SU-DHL-6 (cell line): Measurements from ENCODE around the gene EXOC7.

Experiments used
- EZH2phosphoT487 ChIP-seq: fragments of 200-600 bp; sonication (generic), shearing (Covaris generic); conservative IDR thresholded peaks from 2 replicates; pipeline ENCODE4 v1.6.1; 2018; ENCODE audit warnings: mild to moderate bottlenecking, antibody characterized with exemption, low read length, moderate library complexity, mixed read lengths
- TF ChIP-seq, protein P1 (sequence below): fragments of 200-600 bp; sonication (generic); IDR thresholded peaks from one replicate; pipeline ENCODE4 v1.5.1; 2017; ENCODE audit warnings: antibody characterized with exemption, mild to moderate bottlenecking, low read length, moderate library complexity; ENCODE audit not compliant: insufficient read depth, poor library complexity, severe bottlenecking

DNA sequence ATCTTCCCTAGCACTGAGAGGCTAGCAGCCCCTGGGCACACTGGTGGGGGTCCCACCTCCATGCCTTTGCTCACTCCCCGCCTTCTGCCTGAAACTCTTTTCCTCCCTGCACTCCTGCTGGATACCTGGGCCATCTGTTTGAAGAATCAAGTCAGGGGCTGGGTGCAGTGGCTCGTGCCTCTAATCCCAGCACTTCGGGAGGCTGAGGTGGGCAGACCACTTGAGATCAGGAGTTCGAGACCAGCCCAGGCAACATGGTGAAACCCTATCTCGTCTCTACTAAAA, 21.7 kb upstream of the EXOC7 start:
- TF ChIP-seq, protein P1, sequence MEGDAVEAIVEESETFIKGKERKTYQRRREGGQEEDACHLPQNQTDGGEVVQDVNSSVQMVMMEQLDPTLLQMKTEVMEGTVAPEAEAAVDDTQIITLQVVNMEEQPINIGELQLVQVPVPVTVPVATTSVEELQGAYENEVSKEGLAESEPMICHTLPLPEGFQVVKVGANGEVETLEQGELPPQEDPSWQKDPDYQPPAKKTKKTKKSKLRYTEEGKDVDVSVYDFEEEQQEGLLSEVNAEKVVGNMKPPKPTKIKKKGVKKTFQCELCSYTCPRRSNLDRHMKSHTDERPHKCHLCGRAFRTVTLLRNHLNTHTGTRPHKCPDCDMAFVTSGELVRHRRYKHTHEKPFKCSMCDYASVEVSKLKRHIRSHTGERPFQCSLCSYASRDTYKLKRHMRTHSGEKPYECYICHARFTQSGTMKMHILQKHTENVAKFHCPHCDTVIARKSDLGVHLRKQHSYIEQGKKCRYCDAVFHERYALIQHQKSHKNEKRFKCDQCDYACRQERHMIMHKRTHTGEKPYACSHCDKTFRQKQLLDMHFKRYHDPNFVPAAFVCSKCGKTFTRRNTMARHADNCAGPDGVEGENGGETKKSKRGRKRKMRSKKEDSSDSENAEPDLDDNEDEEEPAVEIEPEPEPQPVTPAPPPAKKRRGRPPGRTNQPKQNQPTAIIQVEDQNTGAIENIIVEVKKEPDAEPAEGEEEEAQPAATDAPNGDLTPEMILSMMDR = no peak
- no peak for TF ChIP-seq EZH2phosphoT487
